ENCODE measurements around the gene LNPK.
"Not testable (repeated sequence)": the region's sequence is repeated elsewhere in the genome, so short reads cannot be mapped to it uniquely, and the experiment has no call there.

The LNPK gene

GRCh38 chr2:175904035-175904434, 98.0 kb downstream of the LNPK start:
- H3K4me3 ChIP-seq (ENCODE audit: low read length), result no peak overlapping the region
- TF ChIP-seq ZNF274 (IDR thresholded peaks at IDR 0.05; ENCODE audit: low read depth, low read length), result no peak

DNA sequence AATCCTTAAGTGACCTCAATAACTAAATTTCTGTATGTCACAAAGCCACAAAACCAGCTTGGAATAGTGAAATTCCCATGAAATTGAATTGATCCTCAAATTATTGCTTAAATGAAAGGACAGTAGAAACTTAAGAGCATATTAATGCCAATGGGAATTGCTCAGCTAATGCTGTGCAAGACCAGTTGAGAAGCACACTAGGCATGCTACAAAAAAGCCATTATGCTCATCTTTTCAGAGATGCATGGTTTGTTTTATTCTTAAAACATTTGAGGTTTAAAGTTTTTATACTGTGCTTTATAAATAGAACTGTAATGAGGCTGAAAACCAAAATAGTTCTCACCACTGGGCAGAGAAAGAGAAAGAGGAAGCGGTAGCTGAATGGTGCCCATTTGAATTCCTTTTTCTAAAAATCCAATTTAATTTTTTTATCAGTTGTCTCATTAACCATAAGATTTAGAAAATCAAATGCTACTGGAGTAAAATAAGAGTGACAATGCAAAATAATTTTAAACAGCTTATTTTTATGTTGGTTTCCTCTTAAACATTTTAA, 98.6 kb downstream of the LNPK start:
- H3K4me3 ChIP-seq (ENCODE audit: low read length), result no peak overlapping the region
- TF ChIP-seq ZNF274 (IDR thresholded peaks at IDR 0.05; ENCODE audit: low read depth, low read length), result no peak

GRCh38 chr2:175895957-175896356, 106.1 kb downstream of the LNPK start:
- not testable (repeated sequence) for H3K4me3 ChIP-seq (ENCODE audit: low read length)

- TF ChIP-seq ZNF274 (IDR thresholded peaks at IDR 0.05; ENCODE audit: low read depth, low read length), result no peak
Observed at GRCh38 chr2:175892046-175892445, 110.0 kb downstream of the LNPK start.

DNA sequence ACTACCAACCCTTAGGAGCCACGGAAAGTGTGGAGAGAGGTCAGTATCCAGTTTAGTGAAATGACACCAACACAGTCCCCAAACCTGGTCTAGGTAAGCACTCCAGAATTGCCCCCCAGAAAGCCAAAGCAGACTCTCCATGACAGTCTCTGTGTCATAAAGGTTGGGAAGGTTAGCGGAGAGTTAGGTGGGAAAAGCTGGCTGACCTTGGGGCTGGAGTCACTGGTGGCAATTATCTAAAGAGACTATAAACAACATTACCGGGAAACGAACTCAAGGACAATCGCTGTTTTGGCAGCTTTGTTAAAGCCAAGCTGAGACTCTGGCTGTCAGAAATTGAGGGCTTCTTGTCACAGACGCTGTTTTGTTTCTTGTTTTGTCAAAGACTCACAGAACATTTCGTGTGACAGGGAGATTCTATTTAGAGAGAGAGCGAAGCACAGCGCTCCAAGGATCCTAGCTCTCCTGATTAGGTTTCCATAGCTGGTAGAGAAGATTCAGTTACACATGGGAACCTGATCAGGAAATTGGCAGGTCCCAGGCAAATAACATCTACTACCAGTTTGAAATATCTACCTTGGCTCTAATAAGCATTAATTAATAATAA, 111.3 kb downstream of the LNPK start:
- no peak for TF ChIP-seq ZNF274 (IDR thresholded peaks at IDR 0.05; ENCODE audit: low read depth, low read length)
- H3K4me3 ChIP-seq (ENCODE audit: low read length), result no peak overlapping the region

More at GRCh38 chr2:175892046-175892445, 110.0 kb downstream of the LNPK start:
- H3K4me3 ChIP-seq (ENCODE audit: low read length), result no peak overlapping the region

DNA sequence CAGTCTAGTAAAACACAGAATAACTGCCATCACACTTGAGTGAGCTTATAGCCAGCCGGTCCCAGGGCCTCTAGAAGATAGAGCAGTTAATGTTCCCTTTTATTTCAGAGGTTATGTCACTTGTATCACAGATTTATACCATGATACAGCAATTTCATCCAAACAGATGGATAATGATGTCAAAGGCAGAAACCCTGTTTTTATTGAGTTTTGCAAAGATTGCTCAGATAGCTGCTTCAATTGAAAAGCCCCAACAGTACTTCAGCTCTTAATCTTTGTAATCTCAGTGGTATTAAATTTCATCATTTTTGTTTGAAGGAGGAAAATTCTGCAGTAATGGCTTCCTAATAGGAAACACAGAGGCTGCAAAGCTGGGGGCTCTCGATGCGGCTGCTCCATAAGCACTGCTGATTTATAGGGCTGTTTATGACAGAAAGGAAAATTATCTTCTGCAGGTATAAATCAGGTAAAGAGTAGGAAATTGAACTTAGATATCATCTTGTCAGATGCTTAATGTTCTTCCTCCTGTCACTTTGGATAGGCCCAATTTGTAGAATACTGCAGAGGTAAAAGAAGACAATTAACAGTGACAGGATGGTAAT, 112.3 kb downstream of the LNPK start:
- no peak for TF ChIP-seq ZNF274 (IDR thresholded peaks at IDR 0.05; ENCODE audit: low read depth, low read length)

DNA sequence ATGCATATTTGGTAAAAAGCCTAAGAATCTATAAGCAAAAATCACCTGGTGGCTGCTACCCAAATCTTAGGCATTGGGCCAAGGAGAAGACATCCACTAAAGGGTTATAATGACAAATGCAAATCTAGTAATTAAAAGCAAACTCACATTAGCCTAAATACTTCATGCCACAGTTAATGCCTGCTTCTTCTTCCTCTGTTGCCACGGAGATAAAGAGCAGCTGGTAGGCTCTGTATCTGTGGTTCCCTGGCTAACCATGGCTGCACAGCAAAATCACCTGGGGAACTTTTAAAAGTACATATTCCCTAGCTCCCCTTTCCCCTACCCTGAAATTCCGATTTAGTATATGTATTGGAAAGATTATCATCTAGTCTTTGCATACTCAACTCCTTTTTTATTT, 114.3 kb downstream of the LNPK start:
- TF ChIP-seq ZNF274 (IDR thresholded peaks at IDR 0.05; ENCODE audit: low read depth, low read length), result no peak
- no peak overlapping the region for H3K4me3 ChIP-seq (ENCODE audit: low read length)

More for the DNA sequence above, 112.3 kb downstream of the LNPK start:
- no peak overlapping the region for H3K4me3 ChIP-seq (ENCODE audit: low read length)

DNA sequence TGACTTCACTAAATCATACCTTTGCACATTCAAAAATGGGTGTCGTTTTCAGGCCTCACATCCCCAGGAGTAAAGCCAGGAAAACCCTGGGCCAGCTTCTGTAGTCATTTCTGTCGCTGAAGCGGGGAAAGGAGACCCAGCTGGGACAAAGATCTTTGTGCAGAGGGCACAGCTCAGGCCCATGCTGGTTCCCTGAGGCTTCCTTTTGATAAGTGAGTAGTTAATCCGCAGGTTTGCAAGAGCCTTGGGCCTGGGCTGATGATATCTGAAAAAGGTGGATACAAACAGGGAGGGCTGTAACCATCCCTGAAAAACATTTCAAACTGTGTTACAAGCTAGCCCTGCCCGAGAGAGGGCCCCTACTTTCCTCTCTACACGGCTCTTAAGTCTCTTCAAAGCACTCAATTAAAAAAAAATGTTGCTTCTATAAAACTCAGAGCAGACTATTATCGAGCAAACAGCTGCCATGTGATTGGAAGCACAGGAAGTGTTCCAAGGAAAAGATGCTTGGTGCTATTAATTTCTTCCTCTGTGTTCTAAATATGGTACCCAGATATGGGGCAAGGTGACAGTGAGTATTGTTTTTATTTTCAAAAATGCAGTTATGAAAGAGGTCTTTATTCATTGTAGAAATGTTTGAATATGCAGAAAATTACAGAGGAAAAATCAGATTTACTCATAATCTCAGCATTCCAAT, 117.2 kb downstream of the LNPK start:
- no peak for TF ChIP-seq ZNF274 (IDR thresholded peaks at IDR 0.05; ENCODE audit: low read depth, low read length)

DNA sequence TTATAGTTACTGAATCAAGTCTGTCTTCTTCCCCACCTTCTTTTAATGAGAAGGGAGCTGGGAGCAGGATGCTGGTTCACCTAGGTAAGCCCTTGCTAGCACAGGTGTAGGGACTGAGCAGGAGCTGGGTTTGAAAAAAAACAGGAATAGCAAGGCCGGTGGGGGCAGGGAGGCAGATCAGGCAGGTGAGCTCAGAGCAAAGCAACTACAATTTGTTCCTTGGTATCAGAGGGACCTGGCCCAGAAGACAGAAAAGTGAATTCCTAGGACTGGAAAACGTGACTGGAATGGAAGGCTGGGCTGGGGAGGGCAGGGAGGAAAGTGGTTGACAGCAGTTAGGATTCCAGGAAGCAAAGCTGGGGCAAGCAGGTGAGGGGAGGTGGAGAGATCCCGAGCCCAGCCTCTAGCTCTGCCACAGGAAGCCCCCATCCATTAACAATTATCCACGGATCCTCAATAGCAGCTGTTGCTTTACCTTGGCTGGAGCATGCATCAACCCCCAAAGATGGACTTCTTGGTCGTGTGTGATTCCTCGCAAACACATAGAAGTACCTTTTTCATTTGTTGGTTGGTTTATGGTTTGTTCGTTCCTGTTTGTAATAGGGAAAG, 118.4 kb downstream of the LNPK start:
- TF ChIP-seq ZNF274 (IDR thresholded peaks at IDR 0.05; ENCODE audit: low read depth, low read length), result no peak
- H3K4me3 ChIP-seq (ENCODE audit: low read length), result no peak overlapping the region

More for the DNA sequence above, 117.2 kb downstream of the LNPK start:
- H3K4me3 ChIP-seq (ENCODE audit: low read length), result no peak overlapping the region

- H3K4me3 ChIP-seq (ENCODE audit: low read length), result no peak overlapping the region
- no peak for TF ChIP-seq ZNF274 (IDR thresholded peaks at IDR 0.05; ENCODE audit: low read depth, low read length)
Observed at GRCh38 chr2:175879679-175880078, 122.4 kb downstream of the LNPK start.

- no peak overlapping the region for H3K4me3 ChIP-seq (ENCODE audit: low read length)
- TF ChIP-seq ZNF274 (IDR thresholded peaks at IDR 0.05; ENCODE audit: low read depth, low read length), result no peak
Observed at GRCh38 chr2:175877845-175878544, 124.1 kb downstream of the LNPK start.

DNA sequence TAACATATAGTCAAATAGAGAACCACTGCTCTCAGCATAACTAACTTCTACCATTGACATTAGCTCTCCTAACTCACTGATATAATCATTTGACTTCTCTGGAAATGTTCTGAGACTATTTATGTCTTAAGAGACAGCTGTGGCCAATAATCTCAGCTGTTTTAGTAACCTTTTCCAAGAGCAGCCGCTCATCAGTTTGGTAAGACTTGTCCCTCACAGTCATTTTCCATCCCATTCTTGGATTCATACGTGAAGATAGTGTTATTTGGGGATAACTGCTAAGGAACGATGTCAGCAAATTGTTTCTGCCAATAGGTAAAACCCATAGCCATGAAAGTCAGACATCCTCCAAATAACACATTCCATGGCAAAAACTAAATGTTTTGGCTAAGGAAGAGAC, 127.8 kb downstream of the LNPK start:
- no peak overlapping the region for H3K4me3 ChIP-seq (ENCODE audit: low read length)
- TF ChIP-seq ZNF274 (IDR thresholded peaks at IDR 0.05; ENCODE audit: low read depth, low read length), result no peak
